Esophagus squamous epithelium (tissue), 5 donors: Measurements from ENCODE around the gene MTOR. TPM values are rescaled to one million over a fixed set of nuclear protein-coding genes. Genes with fewer than 3 reads are reported as not detected.
"Not testable (repeated sequence)": the region's sequence is repeated elsewhere in the genome, so short reads cannot be mapped to it uniquely, and the experiment has no call there.

Experiments used
- DNase-seq: peaks from one replicate; lab custom pipeline; 2025; lab: John Stamatoyannopoulos, UW
- H3K27ac ChIP-seq, 4 donors: fragments of 200-600 bp; sonication (generic); one replicate each; pipeline ENCODE4 v1.5.1; 2016 to 2019; ENCODE audit warnings: mild to moderate bottlenecking in 1 of 4
- H3K27me3 ChIP-seq, 4 donors: fragments of 200-600 bp; sonication (generic); 1 replicate in 3 of 4; 2 replicates in 1 of 4; pipeline versions ENCODE4 v1.5.1 to v1.6.0; 2017 to 2021; ENCODE audit warnings: antibody characterized with exemption in 1 of 4
- H3K36me3 ChIP-seq, 3 donors: fragments of 200-600 bp; sonication (generic); one replicate each; pipeline ENCODE4 v1.5.1; 2016 to 2019
- H3K4me1 ChIP-seq, 3 donors: fragments of 200-600 bp; sonication (generic); one replicate each; pipeline ENCODE4 v1.5.1; 2017 to 2019
- H3K4me3 ChIP-seq, 4 donors: fragments of 200-600 bp; sonication (generic); 1 replicate in 3 of 4; 2 replicates in 1 of 4; pipeline ENCODE4 v1.5.1; 2016 to 2019; ENCODE audit warnings: mild to moderate bottlenecking in 2 of 4, moderate library complexity in 1 of 4
- H3K9me3 ChIP-seq, 3 donors: fragments of 200-600 bp; sonication (generic); one replicate each; pipeline ENCODE4 v1.5.1; 2016 to 2019
- POLR2A ChIP-seq, 4 donors: fragments of 450-650 bp; IDR thresholded peaks; one replicate each; pipeline ENCODE4 v1.6.1; 2017; ENCODE audit warnings: antibody characterized with exemption in 4 of 4, mild to moderate bottlenecking in 4 of 4, moderate library complexity in 3 of 4
- WGBS, 2 donors: methylation state at CpG; one replicate each; pipeline ENCODE4 v1.1.5; 2018; 5-methylcytosine and 5-hydroxymethylcytosine counted together
- intact Hi-C: fragments of 100-400 bp; cut with DNase I; formaldehyde crosslinking; loops from one replicate; pipeline ENCODE4 v1.15.0; 2022
- total RNA-seq, 4 donors: library from RNA; depleted of rRNA; stranded (reverse); fragments of >200 nt; gene quantifications; one replicate each; pipeline ENCODE4 v1.1.0, GENCODE V29; 2016
- TF ChIP-seq, protein P1 (sequence below), 6 experiments: fragments of 450-650 bp in 4 of 6; fragments of 200-600 bp in 2 of 6; sonication (generic) in 2 of 6; IDR thresholded peaks; one replicate each; pipeline ENCODE4 v1.5.1; 2016 to 2019; ENCODE audit warnings: antibody characterized with exemption in 6 of 6, mild to moderate bottlenecking in 4 of 6, moderate library complexity in 4 of 6
- donor health status: DM: yes; HTN: yes; CAD: no.

Gene MTOR
- total RNA-seq, 4 donors from 2014 or later, result 25.4 to 34.2 (median 30.1) TPM

DNA sequence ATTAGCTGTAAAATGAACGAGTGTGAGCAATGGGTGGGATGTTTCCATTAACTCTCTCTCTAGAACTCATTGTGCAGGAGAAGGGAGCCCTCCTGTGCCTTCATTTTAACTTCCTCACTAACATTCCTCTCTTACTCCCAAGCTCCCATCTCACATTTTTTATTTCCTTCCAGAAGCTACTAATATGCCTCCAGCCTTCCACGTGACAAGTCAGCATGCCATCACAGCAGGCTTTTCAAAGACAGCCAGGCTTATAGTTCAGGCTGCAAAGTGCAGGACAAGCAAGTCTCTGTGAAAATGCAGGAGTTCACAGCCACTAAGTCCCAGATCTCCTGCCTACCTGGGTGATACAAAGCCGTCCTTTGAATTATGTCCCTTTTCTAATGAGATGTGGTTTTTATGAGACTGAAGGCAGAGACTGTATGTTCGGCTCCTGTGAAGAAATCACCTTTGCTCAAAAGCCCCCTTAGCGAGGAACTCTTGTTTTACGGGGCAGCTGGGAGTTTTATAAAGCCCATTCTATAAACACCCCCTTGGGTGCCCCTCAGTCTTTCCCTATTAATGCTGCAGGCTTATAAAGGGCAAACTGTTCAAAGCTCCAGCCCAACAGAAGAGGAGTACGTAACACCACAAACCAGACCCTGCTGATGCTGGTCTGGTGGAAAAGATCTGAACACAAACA is 87.9 kb downstream of the MTOR start:
- no peak for DNase-seq
- Histone ChIP-seq H3K27me3 (no peaks in the 10 kb centered on the region), H3K4me1 (peaks cover 0 to 21% (median 0%) of the 10 kb centered on the region in 3 donors), H3K9me3 (no peaks in the 10 kb centered on the region), H3K4me3 (no peak overlapping the region), H3K27ac (no peak overlapping the region), H3K36me3 (peaks cover 0 to 33% (median 0%) of the 10 kb centered on the region in 3 donors)
- intact Hi-C loops, result no loop called here
- WGBS, 2 donors, result 81% methylated on average over 7 of the region's 7 CpGs
- no peak for TF ChIP-seq POLR2A (IDR thresholded peaks at IDR 0.05)
- TF ChIP-seq, protein P1, sequence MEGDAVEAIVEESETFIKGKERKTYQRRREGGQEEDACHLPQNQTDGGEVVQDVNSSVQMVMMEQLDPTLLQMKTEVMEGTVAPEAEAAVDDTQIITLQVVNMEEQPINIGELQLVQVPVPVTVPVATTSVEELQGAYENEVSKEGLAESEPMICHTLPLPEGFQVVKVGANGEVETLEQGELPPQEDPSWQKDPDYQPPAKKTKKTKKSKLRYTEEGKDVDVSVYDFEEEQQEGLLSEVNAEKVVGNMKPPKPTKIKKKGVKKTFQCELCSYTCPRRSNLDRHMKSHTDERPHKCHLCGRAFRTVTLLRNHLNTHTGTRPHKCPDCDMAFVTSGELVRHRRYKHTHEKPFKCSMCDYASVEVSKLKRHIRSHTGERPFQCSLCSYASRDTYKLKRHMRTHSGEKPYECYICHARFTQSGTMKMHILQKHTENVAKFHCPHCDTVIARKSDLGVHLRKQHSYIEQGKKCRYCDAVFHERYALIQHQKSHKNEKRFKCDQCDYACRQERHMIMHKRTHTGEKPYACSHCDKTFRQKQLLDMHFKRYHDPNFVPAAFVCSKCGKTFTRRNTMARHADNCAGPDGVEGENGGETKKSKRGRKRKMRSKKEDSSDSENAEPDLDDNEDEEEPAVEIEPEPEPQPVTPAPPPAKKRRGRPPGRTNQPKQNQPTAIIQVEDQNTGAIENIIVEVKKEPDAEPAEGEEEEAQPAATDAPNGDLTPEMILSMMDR (IDR thresholded peaks at IDR 0.05), result no peak

DNA sequence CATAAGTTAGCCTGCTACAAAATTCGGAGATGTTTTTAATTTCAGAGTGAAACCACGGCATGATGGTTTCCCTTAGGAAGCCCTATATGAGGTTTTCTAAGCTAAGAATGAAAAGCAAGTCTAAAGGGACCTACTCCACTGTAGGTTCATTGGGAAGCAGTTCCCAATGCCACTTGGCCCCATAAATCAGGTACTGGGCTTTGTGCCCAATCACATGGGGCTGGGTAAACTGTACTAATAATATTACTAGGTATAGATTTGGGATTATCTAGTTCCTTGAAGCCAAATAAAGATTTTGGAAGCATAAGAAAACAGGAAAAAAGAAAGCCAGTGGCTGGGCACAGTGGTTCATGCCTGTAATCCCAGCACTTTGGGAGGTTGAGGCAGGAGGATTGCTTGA is 92.2 kb downstream of the MTOR start:
- WGBS, 2 donors, result 84 to 85% methylated on average over 2 of the region's 2 CpGs
- no peak for DNase-seq
- Histone ChIP-seq H3K36me3 (peaks cover 0 to 19% (median 0%) of the 10 kb centered on the region in 3 donors), H3K4me3 (no peak overlapping the region), H3K9me3 (no peaks in the 10 kb centered on the region), H3K27me3 (no peaks in the 10 kb centered on the region), H3K27ac (no peak overlapping the region), H3K4me1 (peaks cover 0 to 5% (median 0%) of the 10 kb centered on the region in 3 donors)
- no peak for TF ChIP-seq POLR2A (IDR thresholded peaks at IDR 0.05)
- TF ChIP-seq, protein P1 (IDR thresholded peaks at IDR 0.05), result no peak
- intact Hi-C loops, result no loop called here

DNA sequence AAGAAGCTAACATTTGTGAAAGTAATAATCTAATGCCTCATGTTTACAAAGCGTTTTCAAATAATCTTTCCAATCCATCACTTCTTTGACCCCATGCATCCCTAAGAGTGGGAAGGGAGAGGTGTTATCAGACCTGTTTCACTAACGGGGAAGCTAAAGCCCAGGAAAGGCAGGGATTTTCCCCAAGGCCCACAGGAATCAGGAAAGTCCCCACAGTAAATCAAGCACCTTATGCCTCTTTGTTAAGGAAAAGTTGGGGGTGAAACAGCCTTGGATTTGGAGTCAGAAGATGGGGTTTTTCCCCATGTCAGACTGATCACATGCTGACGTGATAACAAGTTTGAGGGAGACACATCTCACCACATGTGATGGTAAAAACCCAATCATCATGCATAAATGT is 93.1 kb downstream of the MTOR start:
- H3K4me1 ChIP-seq, result peaks cover 0 to 5% (median 0%) of the 10 kb centered on the region in 3 donors
- 54 to 67% methylated on average over 3 of the region's 3 CpGs for WGBS, 2 donors
- no peak for DNase-seq
- intact Hi-C loops, result no loop called here
- no peaks in the 10 kb centered on the region for H3K9me3 ChIP-seq
- H3K27ac ChIP-seq, result no peak overlapping the region
- H3K4me3 ChIP-seq, result no peak overlapping the region
- peaks cover 0 to 19% (median 0%) of the 10 kb centered on the region in 3 donors for H3K36me3 ChIP-seq
- TF ChIP-seq, protein P1 (IDR thresholded peaks at IDR 0.05), result no peak
- TF ChIP-seq POLR2A (IDR thresholded peaks at IDR 0.05), result no peak
- H3K27me3 ChIP-seq, result no peaks in the 10 kb centered on the region

DNA sequence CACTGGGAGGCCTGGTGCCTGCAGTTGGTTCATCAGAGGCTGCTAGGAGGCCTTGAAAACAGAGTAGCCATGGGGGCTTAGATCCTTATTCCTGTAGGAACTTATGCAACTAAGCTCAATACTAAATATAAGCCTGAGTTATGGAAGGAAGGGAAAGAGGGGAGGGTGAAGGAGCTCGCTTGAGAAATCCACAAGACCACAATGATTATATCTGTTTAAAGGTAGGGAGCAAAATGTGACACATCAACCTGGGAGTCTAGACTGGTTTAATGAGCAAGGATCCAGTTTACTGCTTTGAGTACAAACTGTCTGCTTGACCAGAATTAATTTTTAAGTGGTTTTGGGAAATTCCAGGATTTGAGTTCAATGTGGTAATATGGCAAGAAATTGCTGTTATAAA is 93.6 kb downstream of the MTOR start:
- Histone ChIP-seq H3K27me3 (no peaks in the 10 kb centered on the region), H3K27ac (no peak overlapping the region), H3K36me3 (peaks cover 0 to 19% (median 0%) of the 10 kb centered on the region in 3 donors), H3K4me3 (no peak overlapping the region), H3K9me3 (no peaks in the 10 kb centered on the region), H3K4me1 (peaks cover 0 to 5% (median 0%) of the 10 kb centered on the region in 3 donors)
- intact Hi-C loops, result no loop called here
- 58 to 65% methylated on average over 1 of the region's 1 CpG for WGBS, 2 donors
- TF ChIP-seq, protein P1 (IDR thresholded peaks at IDR 0.05), result no peak
- no peak for TF ChIP-seq POLR2A (IDR thresholded peaks at IDR 0.05)
- DNase-seq, result no peak

DNA sequence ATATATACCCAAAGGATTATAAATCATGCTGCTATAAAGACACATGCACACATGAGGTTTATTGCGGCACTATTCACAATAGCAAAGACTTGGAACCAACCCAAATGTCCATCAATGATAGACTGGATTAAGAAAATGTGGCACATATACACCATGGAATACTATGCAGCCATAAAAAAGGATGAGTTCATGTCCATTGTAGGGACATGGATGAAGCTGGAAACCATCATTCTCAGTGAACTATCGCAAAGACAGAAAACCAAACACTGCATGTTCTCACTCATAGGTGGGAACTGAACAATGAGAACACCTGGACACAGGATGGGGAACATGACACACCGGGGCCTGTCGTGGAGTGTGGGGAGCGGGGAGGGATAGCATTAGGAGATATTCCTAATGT is 95.6 kb downstream of the MTOR start:
- H3K4me1 ChIP-seq, H3K27me3 ChIP-seq, DNase-seq, intact Hi-C loops, H3K4me3 ChIP-seq, H3K27ac ChIP-seq, H3K9me3 ChIP-seq: not testable (repeated sequence)
- 91 to 96% methylated on average over 5 of the region's 5 CpGs for WGBS, 2 donors
- peaks cover 0 to 21% (median 0%) of the 10 kb centered on the region in 3 donors for H3K36me3 ChIP-seq

DNA sequence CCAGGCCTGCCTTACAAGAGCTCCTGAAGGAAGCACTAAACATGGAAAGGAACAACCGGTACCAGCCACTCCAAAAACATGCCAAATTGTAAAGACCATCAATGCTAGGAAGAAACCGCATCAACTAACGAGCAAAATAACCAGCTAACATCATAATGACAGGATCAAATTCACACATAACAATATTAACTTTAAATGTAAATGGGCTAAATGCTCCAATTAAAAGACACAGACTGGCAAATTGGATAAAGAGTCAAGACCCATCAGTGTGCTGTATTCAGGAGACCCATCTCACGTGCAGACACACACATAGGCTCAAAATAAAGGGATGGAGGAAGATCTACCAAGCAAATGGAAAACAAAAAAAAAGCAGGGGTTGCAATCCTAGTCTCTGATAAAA is 99.6 kb downstream of the MTOR start:
- Histone ChIP-seq H3K36me3 (peaks cover 0 to 27% (median 0%) of the 10 kb centered on the region in 3 donors), H3K4me1 (peaks cover 8 to 21% (median 16%) of the 10 kb centered on the region in 3 donors)
- H3K27me3 ChIP-seq, intact Hi-C loops, H3K4me3 ChIP-seq, DNase-seq, H3K27ac ChIP-seq, H3K9me3 ChIP-seq: not testable (repeated sequence)
- 90 to 92% methylated on average over 3 of the region's 4 CpGs for WGBS, 2 donors
